HEK293 (cell line): ENCODE results near the gene XIRP1.

Experiments
- BCL11A ChIP-seq: fragments of 450-650 bp; formaldehyde crosslinking; IDR thresholded peaks from 2 replicates; pipeline ENCODE4 v1.5.1; 2016; ENCODE audit warnings: low read depth, missing biosample characterization, missing genetic modification characterization
- ELK4 ChIP-seq: IDR thresholded peaks from 2 replicates; pipeline ENCODE4 v1.6.1; 2011; ENCODE audit warnings: mild to moderate bottlenecking, low read depth, low read length, borderline replicate concordance
- HIC1 ChIP-seq: fragments of 450-650 bp; formaldehyde crosslinking; IDR thresholded peaks from 2 replicates; pipeline ENCODE4 v1.5.1; 2016; ENCODE audit warnings: missing biosample characterization, missing genetic modification characterization
- HOXD13 ChIP-seq: sonication (generic); formaldehyde crosslinking; IDR thresholded peaks from 2 replicates; pipeline ENCODE4 v1.8.0; 2022; ENCODE audit warnings: missing genetic modification reagents, borderline replicate concordance
- KLF1 ChIP-seq: fragments of 450-650 bp; formaldehyde crosslinking; IDR thresholded peaks from 2 replicates; pipeline ENCODE4 v1.5.1; 2016; ENCODE audit warnings: missing biosample characterization, missing genetic modification characterization
- KLF16 ChIP-seq: fragments of 450-650 bp; formaldehyde crosslinking; IDR thresholded peaks from 2 replicates; pipeline ENCODE4 v1.5.1; 2017; ENCODE audit warnings: missing biosample characterization, missing genetic modification characterization
- MEIS1 ChIP-seq: sonication (generic); formaldehyde crosslinking; IDR thresholded peaks from 2 replicates; pipeline ENCODE4 v1.8.1; 2022; ENCODE audit warnings: missing genetic modification reagents, mild to moderate bottlenecking, borderline replicate concordance
- OSR2 ChIP-seq: fragments of 450-650 bp; formaldehyde crosslinking; IDR thresholded peaks from 2 replicates; pipeline ENCODE4 v1.5.1; 2016; ENCODE audit warnings: missing biosample characterization, missing genetic modification characterization
- PATZ1 ChIP-seq: fragments of 450-650 bp; formaldehyde crosslinking; IDR thresholded peaks from 2 replicates; pipeline ENCODE4 v1.5.1; 2016; ENCODE audit warnings: missing biosample characterization, missing genetic modification characterization
- ZFP37 ChIP-seq: fragments of 450-650 bp; formaldehyde crosslinking; IDR thresholded peaks from 2 replicates; pipeline ENCODE4 v1.5.1; 2016; ENCODE audit warnings: missing biosample characterization, missing genetic modification characterization
- ZFP41 ChIP-seq: fragments of 450-650 bp; formaldehyde crosslinking; IDR thresholded peaks from 2 replicates; pipeline ENCODE4 v1.5.1; 2016; ENCODE audit warnings: missing biosample characterization, missing genetic modification characterization, borderline replicate concordance
- ZNF112 ChIP-seq: fragments of 450-650 bp; formaldehyde crosslinking; IDR thresholded peaks from 2 replicates; pipeline ENCODE4 v1.5.0; 2017; ENCODE audit warnings: missing biosample characterization, missing genetic modification characterization
- ZNF169 ChIP-seq: fragments of 450-650 bp; formaldehyde crosslinking; IDR thresholded peaks from 2 replicates; pipeline ENCODE4 v1.5.1; 2016; ENCODE audit warnings: missing biosample characterization, missing genetic modification characterization
- ZNF184 ChIP-seq: fragments of 450-650 bp; IDR thresholded peaks from 2 replicates; pipeline ENCODE4 v1.5.1; 2018; ENCODE audit warnings: missing biosample characterization, mild to moderate bottlenecking, missing genetic modification characterization
- ZNF239 ChIP-seq: fragments of 450-650 bp; formaldehyde crosslinking; IDR thresholded peaks from 2 replicates; pipeline ENCODE4 v1.5.1; 2016; ENCODE audit warnings: missing biosample characterization, missing genetic modification characterization
- ZNF324 ChIP-seq: fragments of 450-650 bp; formaldehyde crosslinking; IDR thresholded peaks from 2 replicates; pipeline ENCODE4 v1.5.1; 2016; ENCODE audit warnings: missing biosample characterization, missing genetic modification characterization
- ZNF335 ChIP-seq: fragments of 450-650 bp; formaldehyde crosslinking; conservative IDR thresholded peaks from 2 replicates; pipeline ENCODE4 v1.5.1; 2016; ENCODE audit warnings: missing biosample characterization, missing genetic modification characterization
- ZNF341 ChIP-seq: fragments of 450-650 bp; formaldehyde crosslinking; IDR thresholded peaks from 2 replicates; pipeline ENCODE4; 2016; ENCODE audit warnings: low read depth, missing biosample characterization, missing genetic modification characterization
- ZNF354C ChIP-seq: fragments of 450-650 bp; formaldehyde crosslinking; IDR thresholded peaks from 2 replicates; pipeline ENCODE4 v1.5.1; 2016; ENCODE audit warnings: missing biosample characterization, missing genetic modification characterization, low read depth, borderline replicate concordance
- ZNF37A ChIP-seq: fragments of 450-650 bp; IDR thresholded peaks from 2 replicates; pipeline ENCODE4 v1.5.1; 2018; ENCODE audit warnings: missing biosample characterization, missing genetic modification characterization
- ZNF449 ChIP-seq: fragments of 450-650 bp; formaldehyde crosslinking; IDR thresholded peaks from 2 replicates; pipeline ENCODE4 v1.5.1; 2017; ENCODE audit warnings: missing biosample characterization, mild to moderate bottlenecking, missing genetic modification characterization, moderate library complexity
- ZNF571 ChIP-seq: fragments of 450-650 bp; formaldehyde crosslinking; IDR thresholded peaks from 2 replicates; pipeline ENCODE4 v1.5.0; 2017; ENCODE audit warnings: missing biosample characterization, missing genetic modification characterization
- ZNF654 ChIP-seq: fragments of 450-650 bp; formaldehyde crosslinking; IDR thresholded peaks from 2 replicates; pipeline ENCODE4 v1.5.1; 2016; ENCODE audit warnings: low read depth, missing biosample characterization, missing genetic modification characterization
- ZNF664 ChIP-seq: fragments of 450-650 bp; formaldehyde crosslinking; IDR thresholded peaks from 2 replicates; pipeline ENCODE4 v1.5.1; 2016; ENCODE audit warnings: missing biosample characterization, missing genetic modification characterization
- ZNF677 ChIP-seq: fragments of 450-650 bp; IDR thresholded peaks from 2 replicates; pipeline ENCODE4 v1.5.0; 2018; ENCODE audit warnings: missing biosample characterization, mild to moderate bottlenecking, missing genetic modification characterization, moderate library complexity
- ZNF837 ChIP-seq: fragments of 450-650 bp; formaldehyde crosslinking; IDR thresholded peaks from 2 replicates; pipeline ENCODE4 v1.5.1; 2016; ENCODE audit warnings: missing biosample characterization, missing genetic modification characterization
- TF ChIP-seq, protein P1 (sequence below): fragments of 450-650 bp; formaldehyde crosslinking; IDR thresholded peaks from 2 replicates; pipeline ENCODE4 v1.5.1; 2016; ENCODE audit warnings: missing biosample characterization, missing genetic modification characterization
- TF ChIP-seq, protein P2 (sequence below): fragments of 450-650 bp; formaldehyde crosslinking; IDR thresholded peaks from 2 replicates; pipeline ENCODE4 v1.5.1; 2016; ENCODE audit warnings: missing biosample characterization, missing genetic modification characterization
- TF ChIP-seq, protein P3 (sequence below): fragments of 450-650 bp; formaldehyde crosslinking; IDR thresholded peaks from 2 replicates; pipeline ENCODE4 v1.5.1; 2017; ENCODE audit warnings: missing biosample characterization, missing genetic modification characterization

XIRP1 gene

GRCh38 chr3:39150803-39151631, 41.4 kb downstream of the XIRP1 start (continued):
- TF ChIP-seq ZNF37A (tag by site-specific recombination) (no peak), ZNF184 (tag by site-specific recombination) (no peak), ZNF112 (no peak), ZNF664 (tag by site-specific recombination) (no peak), PATZ1 (peak; percentile 41), ZNF335 (tag by site-specific recombination) (peak; percentile 60), HIC1 (tag by site-specific recombination) (peak; percentile 80), ELK4 (no peak), ZNF341 (peak; percentile 76), ZNF324 (tag by site-specific recombination) (no peak), ZNF837 (tag by site-specific recombination) (no peak), KLF1 (no peak), BCL11A (tag by site-specific recombination) (no peak), ZNF677 (no peak), KLF16 (no peak), ZNF449 (tag by site-specific recombination) (no peak), ZNF654 (tag by site-specific recombination) (no peak), OSR2 (tag by site-specific recombination) (peak; percentile 37; the same call in 1 of the 2 replicates), ZFP41 (tag by site-specific recombination) (no peak), MEIS1 (CRISPR knock-in tag) (no peak), ZNF239 (tag by site-specific recombination) (no peak), ZFP37 (tag by site-specific recombination) (no peak), ZNF169 (tag by site-specific recombination) (no peak), ZNF354C (no peak), HOXD13 (CRISPR knock-in tag) (no peak), ZNF571 (tag by site-specific recombination) (no peak)
- TF ChIP-seq, protein P1, sequence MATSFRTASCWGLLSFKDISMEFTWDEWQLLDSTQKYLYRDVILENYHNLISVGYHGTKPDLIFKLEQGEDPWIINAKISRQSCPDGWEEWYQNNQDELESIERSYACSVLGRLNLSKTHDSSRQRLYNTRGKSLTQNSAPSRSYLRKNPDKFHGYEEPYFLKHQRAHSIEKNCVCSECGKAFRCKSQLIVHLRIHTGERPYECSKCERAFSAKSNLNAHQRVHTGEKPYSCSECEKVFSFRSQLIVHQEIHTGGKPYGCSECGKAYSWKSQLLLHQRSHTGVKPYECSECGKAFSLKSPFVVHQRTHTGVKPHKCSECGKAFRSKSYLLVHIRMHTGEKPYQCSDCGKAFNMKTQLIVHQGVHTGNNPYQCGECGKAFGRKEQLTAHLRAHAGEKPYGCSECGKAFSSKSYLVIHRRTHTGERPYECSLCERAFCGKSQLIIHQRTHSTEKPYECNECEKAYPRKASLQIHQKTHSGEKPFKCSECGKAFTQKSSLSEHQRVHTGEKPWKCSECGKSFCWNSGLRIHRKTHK, result no peak
- TF ChIP-seq, protein P2, sequence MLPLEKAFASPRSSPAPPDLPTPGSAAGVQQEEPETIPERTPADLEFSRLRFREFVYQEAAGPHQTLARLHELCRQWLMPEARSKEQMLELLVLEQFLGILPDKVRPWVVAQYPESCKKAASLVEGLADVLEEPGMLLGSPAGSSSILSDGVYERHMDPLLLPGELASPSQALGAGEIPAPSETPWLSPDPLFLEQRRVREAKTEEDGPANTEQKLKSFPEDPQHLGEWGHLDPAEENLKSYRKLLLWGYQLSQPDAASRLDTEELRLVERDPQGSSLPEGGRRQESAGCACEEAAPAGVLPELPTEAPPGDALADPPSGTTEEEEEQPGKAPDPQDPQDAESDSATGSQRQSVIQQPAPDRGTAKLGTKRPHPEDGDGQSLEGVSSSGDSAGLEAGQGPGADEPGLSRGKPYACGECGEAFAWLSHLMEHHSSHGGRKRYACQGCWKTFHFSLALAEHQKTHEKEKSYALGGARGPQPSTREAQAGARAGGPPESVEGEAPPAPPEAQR (tag by site-specific recombination), result no peak
- TF ChIP-seq, protein P3, sequence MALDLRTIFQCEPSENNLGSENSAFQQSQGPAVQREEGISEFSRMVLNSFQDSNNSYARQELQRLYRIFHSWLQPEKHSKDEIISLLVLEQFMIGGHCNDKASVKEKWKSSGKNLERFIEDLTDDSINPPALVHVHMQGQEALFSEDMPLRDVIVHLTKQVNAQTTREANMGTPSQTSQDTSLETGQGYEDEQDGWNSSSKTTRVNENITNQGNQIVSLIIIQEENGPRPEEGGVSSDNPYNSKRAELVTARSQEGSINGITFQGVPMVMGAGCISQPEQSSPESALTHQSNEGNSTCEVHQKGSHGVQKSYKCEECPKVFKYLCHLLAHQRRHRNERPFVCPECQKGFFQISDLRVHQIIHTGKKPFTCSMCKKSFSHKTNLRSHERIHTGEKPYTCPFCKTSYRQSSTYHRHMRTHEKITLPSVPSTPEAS (tag by site-specific recombination), result no peak
